HG03378 (cell line): ENCODE data around the gene RNF26.

Experiments used
- ATAC-seq: cut with Tn5 transposase; IDR thresholded peaks from one replicate; pipeline ENCODE4 v1.9.1; 2021; ENCODE audit warnings: mild to moderate bottlenecking, moderate library complexity; ENCODE audit not compliant: unreplicated experiment

The RNF26 gene

GRCh38 chr11:119369132-119369925 is 35.0 kb downstream of the RNF26 start:
- no peak for ATAC-seq

- no peak for ATAC-seq
These were observed 36.2 kb downstream of the RNF26 start for GRCh38 chr11:119370486-119371046.

GRCh38 chr11:119371067-119371601 is 36.8 kb downstream of the RNF26 start:
- no peak for ATAC-seq

GRCh38 chr11:119371778-119372182 is 37.5 kb downstream of the RNF26 start:
- ATAC-seq: no peak

- no peak for ATAC-seq
These were observed 38.1 kb downstream of the RNF26 start for GRCh38 chr11:119372260-119373058.

GRCh38 chr11:119373059-119373920 is 39.0 kb downstream of the RNF26 start:
- no peak for ATAC-seq

GRCh38 chr11:119373921-119374631 is 39.7 kb downstream of the RNF26 start:
- ATAC-seq: no peak

- no peak for ATAC-seq
These were observed 40.5 kb downstream of the RNF26 start for GRCh38 chr11:119374632-119375336.

GRCh38 chr11:119375337-119376196 is 41.2 kb downstream of the RNF26 start:
- ATAC-seq: no peak

- no peak for ATAC-seq
These were observed 42.0 kb downstream of the RNF26 start for GRCh38 chr11:119376197-119376847.

- no peak for ATAC-seq
These were observed 43.0 kb downstream of the RNF26 start for GRCh38 chr11:119377112-119377901.

- no peak for ATAC-seq
These were observed 43.8 kb downstream of the RNF26 start for GRCh38 chr11:119377961-119378667.

GRCh38 chr11:119378851-119379465 is 44.6 kb downstream of the RNF26 start:
- ATAC-seq: no peak

GRCh38 chr11:119380160-119380826 is 46.0 kb downstream of the RNF26 start:
- ATAC-seq: no peak

- no peak for ATAC-seq
These were observed 46.5 kb downstream of the RNF26 start for GRCh38 chr11:119380827-119381180.
